CD4-positive, alpha-beta T cell (primary cell): ENCODE data around the gene MLLT10. TPM values are rescaled to one million over a fixed set of nuclear protein-coding genes. Genes with fewer than 3 reads are reported as not detected.

Experiments used
- ATAC-seq: fragments of 200-7000 bp; cut with Tn5 transposase; one replicate; pipeline ENCODE4 v1.10.0; 2022; ENCODE audit warnings: mild to moderate bottlenecking; ENCODE audit not compliant: poor library complexity
- CTCF ChIA-PET: fragments of 350-600 bp; sonication (Branson Sonifier 250); formaldehyde crosslinking; loops from one replicate; lab custom pipeline; 2021; ENCODE audit warnings: antibody characterized with exemption, inconsistent platforms; lab: Charles Lee
- POLR2A ChIA-PET: fragments of 350-600 bp; sonication (Branson Sonifier 250); formaldehyde crosslinking; loops from one replicate; lab custom pipeline; 2021; ENCODE audit warnings: antibody characterized with exemption, inconsistent platforms; lab: Charles Lee
- DNase-seq, 14 experiments: peaks; one replicate each; pipeline ENCODE4 v3.0.0-alpha.2; 2013 to 2020; ENCODE audit warnings: mixed read lengths in 2 of 14
- H3K27ac ChIP-seq, 2 donors: one replicate each; pipeline versions ENCODE4 v1.5.1 to v1.7.0; 2013; ENCODE audit warnings: low read length in 2 of 2, low read depth in 1 of 2, mild to moderate bottlenecking in 1 of 2
- H3K27me3 ChIP-seq, 2 experiments: 1 replicate in 1 of 2; 2 replicates in 1 of 2; pipeline versions ENCODE4 v1.6.1 to v1.7.0; 2013; ENCODE audit warnings: low read length in 2 of 2, control low read depth in 1 of 2, mild to moderate bottlenecking in 1 of 2, moderate library complexity in 1 of 2; ENCODE audit not compliant: insufficient read depth in 2 of 2, control insufficient read depth in 1 of 2
- H3K36me3 ChIP-seq: one replicate; pipeline ENCODE4 v1.6.1; 2013; ENCODE audit warnings: low read length, control low read depth; ENCODE audit not compliant: insufficient read depth
- H3K4me1 ChIP-seq: one replicate; pipeline ENCODE4 v1.6.1; 2013; ENCODE audit warnings: low read length, control low read depth; ENCODE audit not compliant: insufficient read depth
- H3K4me3 ChIP-seq: one replicate; pipeline ENCODE4 v1.5.1; 2013; ENCODE audit warnings: mild to moderate bottlenecking, low read length, moderate library complexity
- H3K9me3 ChIP-seq, 2 experiments: 1 replicate in 1 of 2; 2 replicates in 1 of 2; pipeline versions ENCODE4 v1.6.1 to v1.7.0; 2013; ENCODE audit warnings: low read length in 2 of 2, mild to moderate bottlenecking in 2 of 2, control low read depth in 1 of 2, moderate library complexity in 1 of 2; ENCODE audit not compliant: control insufficient read depth in 1 of 2, insufficient read depth in 1 of 2
- H3K27ac Mint-ChIP-seq: one replicate; pipeline ENCODE4 v1.8.0; 2020; ENCODE audit warnings: mixed read lengths
- H3K27me3 Mint-ChIP-seq: one replicate; pipeline ENCODE4 v1.8.0; 2021; ENCODE audit warnings: mixed read lengths
- H3K36me3 Mint-ChIP-seq: one replicate; pipeline ENCODE4 v1.8.0; 2021; ENCODE audit warnings: low read depth, mixed read lengths
- H3K4me1 Mint-ChIP-seq: one replicate; pipeline ENCODE4 v1.8.0; 2021; ENCODE audit warnings: low read depth, mixed read lengths
- H3K4me3 Mint-ChIP-seq: one replicate; pipeline ENCODE4 v1.8.0; 2020; ENCODE audit warnings: mild to moderate bottlenecking, mixed read lengths
- H3K9me3 Mint-ChIP-seq: one replicate; pipeline ENCODE4 v1.8.0; 2020; ENCODE audit warnings: mixed read lengths
- intact Hi-C, 2 experiments: fragments of 100-400 bp; cut with DNase I in 1 of 2; cut with micrococcal nuclease in 1 of 2; formaldehyde crosslinking; loops; one replicate each; pipeline versions ENCODE4 v1.15.1 to v1.9.0; 2023 to 2025; cut with DNase I, micrococcal nuclease
- total RNA-seq, 174 experiments: library from RNA in 2 of 174; stranded (reverse) in 2 of 174; gene quantifications; one replicate each; pipeline ENCODE4 v1.2.3 and lab custom pipeline; 2021 to 2026
- TF ChIP-seq, protein P1 (sequence below): fragments of 200-600 bp; IDR thresholded peaks from one replicate; pipeline ENCODE4 v1.8.0; 2022; ENCODE audit warnings: antibody characterized with exemption, mild to moderate bottlenecking

MLLT10 gene
- total RNA-seq, 2 experiments from 2014 or later = 46.0 to 64.1 TPM

GRCh38 chr10:21507150-21507549, 26.9 kb upstream of the MLLT10 start:
- H3K4me3 Mint-ChIP-seq = no peak overlapping the region
- Histone ChIP-seq H3K4me3 (no peak overlapping the region), H3K27me3 (peaks cover 17 to 43% of the 10 kb centered on the region in 2 experiments), H3K9me3 (peaks cover 0 to 9% of the 10 kb centered on the region in 2 experiments), H3K36me3 (no peaks in the 10 kb centered on the region), H3K4me1 (no peaks in the 10 kb centered on the region), H3K27ac (no peak overlapping the region)
- peaks cover 56% of the 10 kb centered on the region for H3K27me3 Mint-ChIP-seq
- H3K27ac Mint-ChIP-seq = no peak overlapping the region
- CTCF ChIA-PET = interaction anchor here (0.7 to 1.7 kb wide), 3 partner anchors 11 to 1038 kb away, joined by 4 to 5 read pairs (median 4); no protein-coding TSS in a partner anchor
- POLR2A ChIA-PET = interaction anchor here (0.6 kb wide), 1 partner anchor 9 kb away, joined by 3 read pairs; no protein-coding TSS in a partner anchor
- no peaks in the 10 kb centered on the region for H3K4me1 Mint-ChIP-seq
- no peaks in the 10 kb centered on the region for H3K36me3 Mint-ChIP-seq
- no peak for DNase-seq
- no peaks in the 10 kb centered on the region for H3K9me3 Mint-ChIP-seq
- intact Hi-C loops = no loop called here
- ATAC-seq = no peak
- TF ChIP-seq, protein P1, sequence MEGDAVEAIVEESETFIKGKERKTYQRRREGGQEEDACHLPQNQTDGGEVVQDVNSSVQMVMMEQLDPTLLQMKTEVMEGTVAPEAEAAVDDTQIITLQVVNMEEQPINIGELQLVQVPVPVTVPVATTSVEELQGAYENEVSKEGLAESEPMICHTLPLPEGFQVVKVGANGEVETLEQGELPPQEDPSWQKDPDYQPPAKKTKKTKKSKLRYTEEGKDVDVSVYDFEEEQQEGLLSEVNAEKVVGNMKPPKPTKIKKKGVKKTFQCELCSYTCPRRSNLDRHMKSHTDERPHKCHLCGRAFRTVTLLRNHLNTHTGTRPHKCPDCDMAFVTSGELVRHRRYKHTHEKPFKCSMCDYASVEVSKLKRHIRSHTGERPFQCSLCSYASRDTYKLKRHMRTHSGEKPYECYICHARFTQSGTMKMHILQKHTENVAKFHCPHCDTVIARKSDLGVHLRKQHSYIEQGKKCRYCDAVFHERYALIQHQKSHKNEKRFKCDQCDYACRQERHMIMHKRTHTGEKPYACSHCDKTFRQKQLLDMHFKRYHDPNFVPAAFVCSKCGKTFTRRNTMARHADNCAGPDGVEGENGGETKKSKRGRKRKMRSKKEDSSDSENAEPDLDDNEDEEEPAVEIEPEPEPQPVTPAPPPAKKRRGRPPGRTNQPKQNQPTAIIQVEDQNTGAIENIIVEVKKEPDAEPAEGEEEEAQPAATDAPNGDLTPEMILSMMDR = no peak

GRCh38 chr10:21508706-21509331, 25.2 kb upstream of the MLLT10 start:
- Mint-ChIP-seq H3K4me3 (no peak overlapping the region), H3K27ac (no peak overlapping the region), H3K27me3 (peaks cover 71% of the 10 kb centered on the region), H3K9me3 (no peaks in the 10 kb centered on the region), H3K4me1 (no peaks in the 10 kb centered on the region), H3K36me3 (no peaks in the 10 kb centered on the region)
- peaks cover 18 to 58% of the 10 kb centered on the region in 2 experiments for H3K27me3 ChIP-seq
- H3K4me1 ChIP-seq = no peaks in the 10 kb centered on the region
- no peaks in the 10 kb centered on the region for H3K36me3 ChIP-seq
- H3K9me3 ChIP-seq = peaks cover 0 to 9% of the 10 kb centered on the region in 2 experiments
- TF ChIP-seq, protein P1 = no peak
- intact Hi-C loops = no loop called here
- H3K27ac ChIP-seq = no peak overlapping the region
- POLR2A ChIA-PET = interaction anchor here (0.8 kb wide), 1 partner anchor 18 kb away, joined by 3 read pairs; no protein-coding TSS in a partner anchor
- CTCF ChIA-PET = interaction anchor here (1.5 to 1.6 kb wide), 2 partner anchors 12 to 13 kb away, joined by 4 read pairs; no protein-coding TSS in a partner anchor
- DNase-seq (no peak), ATAC-seq (no peak)
- no peak overlapping the region for H3K4me3 ChIP-seq

GRCh38 chr10:21509341-21510240, 24.4 kb upstream of the MLLT10 start:
- H3K9me3 Mint-ChIP-seq = no peaks in the 10 kb centered on the region
- H3K27me3 Mint-ChIP-seq = peaks cover 72% of the 10 kb centered on the region

More at GRCh38 chr10:21509341-21510240, 24.4 kb upstream of the MLLT10 start:
- H3K27ac Mint-ChIP-seq = no peak overlapping the region
- ATAC-seq = no peak
- no peaks in the 10 kb centered on the region for H3K36me3 ChIP-seq
- no peaks in the 10 kb centered on the region for H3K36me3 Mint-ChIP-seq
- H3K4me3 Mint-ChIP-seq = no peak overlapping the region
- no peak for DNase-seq
- intact Hi-C loops = no loop called here
- no peaks in the 10 kb centered on the region for H3K4me1 ChIP-seq
- H3K9me3 ChIP-seq = peaks cover 0 to 9% of the 10 kb centered on the region in 2 experiments
- POLR2A ChIA-PET = interaction anchor here (0.8 kb wide), 1 partner anchor 17 kb away, joined by 3 read pairs; no protein-coding TSS in a partner anchor
- H3K4me3 ChIP-seq = no peak overlapping the region
- TF ChIP-seq, protein P1 = no peak
- CTCF ChIA-PET = interaction anchor here (1.1 to 1.6 kb wide), 2 partner anchors 13 kb away, joined by 4 to 5 read pairs; no protein-coding TSS in a partner anchor
- no peaks in the 10 kb centered on the region for H3K4me1 Mint-ChIP-seq
- no peak overlapping the region for H3K27ac ChIP-seq
- peaks cover 18 to 60% of the 10 kb centered on the region in 2 experiments for H3K27me3 ChIP-seq
